Hepatocyte (in vitro differentiated cells): ENCODE data around the gene USP12. TPM values are rescaled to one million over a fixed set of nuclear protein-coding genes. Genes with fewer than 3 reads are reported as not detected.
A peak's percentile ranks its signal among the peaks of the same experiment; 100 is the strongest.

Experiments
- DNase-seq: peaks from one replicate; pipeline ENCODE4 v3.0.0-alpha.2; 2016; ENCODE audit warnings: low spot score
- H2AFZ ChIP-seq: fragments of 200-600 bp; sonication (generic); 2 replicates; pipeline ENCODE4 v1.6.0; 2016; ENCODE audit warnings: antibody characterized with exemption, mild to moderate bottlenecking
- H3K27ac ChIP-seq: fragments of 200-600 bp; sonication (generic); 2 replicates; pipeline ENCODE4 v1.5.1; 2016; ENCODE audit warnings: mild to moderate bottlenecking
- H3K27me3 ChIP-seq: fragments of 200-600 bp; sonication (generic); 2 replicates; pipeline ENCODE4 v1.6.1; 2016
- H3K36me3 ChIP-seq: fragments of 200-600 bp; sonication (generic); replicated peaks from 2 replicates; pipeline ENCODE4 v1.5.1; 2016; ENCODE audit warnings: low read depth; ENCODE audit not compliant: insufficient read depth
- H3K4me1 ChIP-seq: fragments of 200-600 bp; sonication (generic); 2 replicates; pipeline ENCODE4 v1.5.1; 2016; ENCODE audit warnings: mild to moderate bottlenecking, moderate library complexity; ENCODE audit not compliant: insufficient read depth
- H3K4me2 ChIP-seq: fragments of 200-600 bp; sonication (generic); 2 replicates; pipeline ENCODE4 v1.6.0; 2016
- H3K4me3 ChIP-seq: fragments of 200-600 bp; sonication (generic); 2 replicates; pipeline ENCODE4 v1.5.1; 2016; ENCODE audit warnings: mild to moderate bottlenecking
- H3K79me2 ChIP-seq: fragments of 200-600 bp; sonication (generic); 2 replicates; pipeline ENCODE4 v1.6.0; 2017; ENCODE audit warnings: mild to moderate bottlenecking
- H3K9me2 ChIP-seq: fragments of 200-600 bp; sonication (generic); replicated peaks from 2 replicates; pipeline ENCODE4 v1.6.0; 2017; ENCODE audit warnings: mild to moderate bottlenecking; ENCODE audit not compliant: insufficient read depth
- H3K9me3 ChIP-seq: fragments of 200-600 bp; sonication (generic); 2 replicates; pipeline ENCODE4 v1.5.1; 2016; ENCODE audit warnings: low read depth, mild to moderate bottlenecking
- H4K20me1 ChIP-seq: fragments of 200-600 bp; sonication (generic); 2 replicates; pipeline ENCODE4 v1.6.0; 2016; ENCODE audit warnings: mild to moderate bottlenecking; ENCODE audit not compliant: insufficient read depth, poor library complexity, severe bottlenecking
- CTCF ChIP-seq: fragments of 200-600 bp; sonication (generic); IDR thresholded peaks from 2 replicates; pipeline ENCODE4 v1.5.1; 2016; ENCODE audit warnings: antibody characterized with exemption, mild to moderate bottlenecking; ENCODE audit not compliant: poor library complexity
- EZH2 ChIP-seq: fragments of 200-600 bp; sonication (generic); IDR thresholded peaks from 2 replicates; pipeline ENCODE4 v1.6.1; 2016; ENCODE audit warnings: antibody characterized with exemption, mild to moderate bottlenecking, borderline replicate concordance
- EZH2phosphoT487 ChIP-seq: fragments of 200-600 bp; sonication (generic); IDR thresholded peaks from one replicate; pipeline ENCODE4 v1.6.1; 2018; ENCODE audit warnings: antibody characterized with exemption, mild to moderate bottlenecking, low read depth, moderate library complexity; ENCODE audit not compliant: unreplicated experiment, severe bottlenecking
- WGBS: methylation state at CpG from one replicate; pipeline ENCODE4 v1.1.6; 2016; ENCODE audit warnings: low lambda C conversion rate; ENCODE audit errors: missing lambda C conversion rate; 5-methylcytosine and 5-hydroxymethylcytosine counted together
- polyA plus RNA-seq: library from polyadenylated mRNA; unstranded; fragments of >200 nt; fragmentation: Nextera tagmentation; extraction: Ambion mirVana; gene quantifications from 2 replicates; pipeline ENCODE4 v1.2.1, GENCODE V29; 2016
- total RNA-seq: library from RNA; depleted of rRNA; stranded (reverse); fragments of >200 nt; gene quantifications from 2 replicates; pipeline ENCODE4 v1.2.3, GENCODE V29; 2014

The USP12 gene
- total and polyA plus RNA-seq, 2 experiments from 2014 or later: 17.5 to 26.4 TPM

DNA sequence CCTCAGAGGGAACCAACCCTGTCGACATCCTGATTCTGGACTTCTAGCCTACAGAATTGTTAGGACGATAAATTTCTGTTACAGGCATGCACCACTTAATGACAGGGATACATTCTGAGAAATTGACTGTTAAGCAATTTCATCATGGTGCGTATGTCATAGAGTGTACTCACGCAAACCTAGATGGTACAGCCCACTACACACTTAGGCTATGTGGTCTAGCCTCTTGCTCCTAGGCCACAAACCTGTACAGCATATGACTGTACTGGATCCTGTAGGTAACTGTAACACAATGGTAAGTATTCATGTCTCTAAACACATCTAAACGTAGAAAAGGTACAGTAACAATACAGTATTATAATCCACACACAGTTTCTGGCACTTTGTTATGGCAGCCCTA, 13.3 kb downstream of the USP12 start:
- no peaks in the 10 kb centered on the region for H3K4me1 ChIP-seq
- H3K27me3 ChIP-seq: no peaks in the 10 kb centered on the region
- peaks cover 98% of the 10 kb centered on the region for H3K79me2 ChIP-seq
- H3K9me2 ChIP-seq: no peaks in the 10 kb centered on the region
- no peak overlapping the region for H3K27ac ChIP-seq
- H3K4me3 ChIP-seq: no peak overlapping the region
- WGBS: 96% methylated on average over 5 of the region's 5 CpGs
- H3K9me3 ChIP-seq: no peaks in the 10 kb centered on the region
- TF ChIP-seq EZH2: no peak
- TF ChIP-seq CTCF: no peak
- TF ChIP-seq EZH2phosphoT487: no peak
- DNase-seq: no peak
- H2AFZ ChIP-seq: no peak overlapping the region
- H4K20me1 ChIP-seq: peaks cover 38% of the 10 kb centered on the region
- H3K36me3 ChIP-seq: no peaks in the 10 kb centered on the region
- no peak overlapping the region for H3K4me2 ChIP-seq

GRCh38 chr13:27151798-27152599, 19.6 kb downstream of the USP12 start:
- TF ChIP-seq EZH2 (no peak), EZH2phosphoT487 (no peak), CTCF (no peak)
- Histone ChIP-seq H3K27ac (peak overlapping the region; percentile 2), H3K4me3 (no peak overlapping the region), H3K4me1 (no peaks in the 10 kb centered on the region), H3K27me3 (no peaks in the 10 kb centered on the region), H3K36me3 (no peaks in the 10 kb centered on the region), H4K20me1 (peaks cover 40% of the 10 kb centered on the region), H3K9me2 (no peaks in the 10 kb centered on the region), H3K79me2 (peaks cover 97% of the 10 kb centered on the region), H3K9me3 (no peaks in the 10 kb centered on the region), H2AFZ (no peak overlapping the region), H3K4me2 (peak overlapping the region; percentile 33)
- 61% methylated on average over 4 of the region's 4 CpGs for WGBS
- DNase-seq: peak; percentile 23

GRCh38 chr13:27149702-27150101, 21.9 kb downstream of the USP12 start:
- H2AFZ ChIP-seq: no peak overlapping the region
- no peaks in the 10 kb centered on the region for H3K4me1 ChIP-seq
- H4K20me1 ChIP-seq: peaks cover 40% of the 10 kb centered on the region
- H3K9me3 ChIP-seq: no peaks in the 10 kb centered on the region
- DNase-seq: no peak
- no peak overlapping the region for H3K4me3 ChIP-seq
- no peak overlapping the region for H3K27ac ChIP-seq
- H3K79me2 ChIP-seq: peaks cover 99% of the 10 kb centered on the region
- no peaks in the 10 kb centered on the region for H3K36me3 ChIP-seq
- H3K9me2 ChIP-seq: no peaks in the 10 kb centered on the region
- TF ChIP-seq CTCF: no peak
- no peak for TF ChIP-seq EZH2
- TF ChIP-seq EZH2phosphoT487: no peak
- H3K4me2 ChIP-seq: no peak overlapping the region
- no peaks in the 10 kb centered on the region for H3K27me3 ChIP-seq
- WGBS: 95% methylated on average over 6 of the region's 6 CpGs
